Omental fat pad (tissue), 4 donors: ENCODE data around the gene PAX5. TPM values are rescaled to one million over a fixed set of nuclear protein-coding genes. Genes with fewer than 3 reads are reported as not detected.
"Not testable (repeated sequence)": the region's sequence is repeated elsewhere in the genome, so short reads cannot be mapped to it uniquely, and the experiment has no call there.

Experiments used
- ATAC-seq: fragments of 150-250 bp; one replicate; pipeline ENCODE4 v1.9.1; 2016; ENCODE audit warnings: mild to moderate bottlenecking, moderate library complexity; ENCODE audit not compliant: low FRiP score
- DNase-seq: peaks from one replicate; pipeline ENCODE4 v3.0.0-alpha.2; 2019; ENCODE audit warnings: low spot score
- total RNA-seq, 4 donors: library from RNA; depleted of rRNA; stranded (reverse); fragments of >200 nt; gene quantifications; one replicate each; pipeline ENCODE4 v1.1.0, GENCODE V29; 2016
- TF ChIP-seq, protein P1 (sequence below), 3 donors: fragments of 450-650 bp; IDR thresholded peaks; one replicate each; pipeline ENCODE4 v1.5.1; 2016 to 2017; ENCODE audit warnings: antibody characterized with exemption in 3 of 3, mild to moderate bottlenecking in 3 of 3, moderate library complexity in 2 of 3

Gene PAX5
- total RNA-seq: 1 to 10 TPM in 1 of 4 donors, under 1 TPM in 2, not detected in 1; 0.09 to 1.2 (median 0.24) TPM

DNA sequence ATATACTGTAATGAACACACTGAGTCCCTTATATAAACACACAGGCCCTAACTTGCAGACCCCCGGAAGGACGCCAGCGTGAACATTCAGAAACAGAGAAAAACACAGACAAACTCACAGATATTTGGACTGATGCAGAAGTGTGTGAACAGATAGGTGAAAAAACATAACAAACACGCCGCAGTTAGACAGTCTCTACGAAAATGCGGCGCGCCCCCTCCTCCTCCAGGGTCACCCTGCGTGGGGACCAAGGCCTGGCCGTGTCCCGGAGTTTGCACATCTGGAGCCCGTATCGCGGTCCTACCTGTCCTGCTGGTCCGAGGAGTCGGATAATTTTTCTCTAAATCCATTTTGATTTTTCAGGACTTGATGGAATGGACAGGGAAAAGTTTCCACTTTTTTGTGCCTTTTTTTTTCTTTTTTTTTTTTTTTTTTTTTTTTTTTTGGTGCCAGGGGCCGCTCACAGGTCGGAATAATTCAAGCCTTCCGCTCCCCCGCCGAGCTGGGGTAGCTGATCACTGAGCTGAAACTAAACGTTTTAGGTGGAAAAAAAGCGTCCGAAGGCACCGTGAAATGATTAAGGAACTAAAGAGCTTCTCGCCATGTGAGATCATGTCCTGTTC, at the start of gene PAX5:
Gene PAX5 (minus strand): TSS at position 587 of the 623 bp plus-strand sequence. CDS start 237 bp downstream, at position 350.
- DNase-seq: no peak
- ATAC-seq: no peak
- TF ChIP-seq, protein P1, sequence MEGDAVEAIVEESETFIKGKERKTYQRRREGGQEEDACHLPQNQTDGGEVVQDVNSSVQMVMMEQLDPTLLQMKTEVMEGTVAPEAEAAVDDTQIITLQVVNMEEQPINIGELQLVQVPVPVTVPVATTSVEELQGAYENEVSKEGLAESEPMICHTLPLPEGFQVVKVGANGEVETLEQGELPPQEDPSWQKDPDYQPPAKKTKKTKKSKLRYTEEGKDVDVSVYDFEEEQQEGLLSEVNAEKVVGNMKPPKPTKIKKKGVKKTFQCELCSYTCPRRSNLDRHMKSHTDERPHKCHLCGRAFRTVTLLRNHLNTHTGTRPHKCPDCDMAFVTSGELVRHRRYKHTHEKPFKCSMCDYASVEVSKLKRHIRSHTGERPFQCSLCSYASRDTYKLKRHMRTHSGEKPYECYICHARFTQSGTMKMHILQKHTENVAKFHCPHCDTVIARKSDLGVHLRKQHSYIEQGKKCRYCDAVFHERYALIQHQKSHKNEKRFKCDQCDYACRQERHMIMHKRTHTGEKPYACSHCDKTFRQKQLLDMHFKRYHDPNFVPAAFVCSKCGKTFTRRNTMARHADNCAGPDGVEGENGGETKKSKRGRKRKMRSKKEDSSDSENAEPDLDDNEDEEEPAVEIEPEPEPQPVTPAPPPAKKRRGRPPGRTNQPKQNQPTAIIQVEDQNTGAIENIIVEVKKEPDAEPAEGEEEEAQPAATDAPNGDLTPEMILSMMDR (IDR thresholded peaks at IDR 0.05): no peak

DNA sequence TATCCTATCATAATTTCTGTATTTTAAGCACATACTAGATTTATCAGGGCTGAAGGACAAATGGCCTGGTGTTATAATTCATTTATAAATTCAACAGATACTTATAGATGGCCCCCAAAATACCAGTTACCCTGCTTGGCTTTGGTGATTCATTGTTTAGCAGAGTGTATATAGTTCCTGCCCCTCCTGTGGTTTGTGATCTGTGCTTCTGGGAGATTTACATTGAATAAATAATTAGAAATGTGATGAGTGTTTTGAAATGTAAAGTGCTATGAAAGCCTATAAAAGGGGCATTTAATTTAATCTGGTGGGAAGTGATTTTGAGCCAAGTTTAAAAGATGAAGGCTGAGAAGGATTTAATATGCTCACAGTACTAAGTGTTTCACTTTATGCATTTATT, 49.6 kb upstream of the PAX5 start:
- TF ChIP-seq, protein P1 (IDR thresholded peaks at IDR 0.05): no peak
- no peak for ATAC-seq
- DNase-seq: no peak

DNA sequence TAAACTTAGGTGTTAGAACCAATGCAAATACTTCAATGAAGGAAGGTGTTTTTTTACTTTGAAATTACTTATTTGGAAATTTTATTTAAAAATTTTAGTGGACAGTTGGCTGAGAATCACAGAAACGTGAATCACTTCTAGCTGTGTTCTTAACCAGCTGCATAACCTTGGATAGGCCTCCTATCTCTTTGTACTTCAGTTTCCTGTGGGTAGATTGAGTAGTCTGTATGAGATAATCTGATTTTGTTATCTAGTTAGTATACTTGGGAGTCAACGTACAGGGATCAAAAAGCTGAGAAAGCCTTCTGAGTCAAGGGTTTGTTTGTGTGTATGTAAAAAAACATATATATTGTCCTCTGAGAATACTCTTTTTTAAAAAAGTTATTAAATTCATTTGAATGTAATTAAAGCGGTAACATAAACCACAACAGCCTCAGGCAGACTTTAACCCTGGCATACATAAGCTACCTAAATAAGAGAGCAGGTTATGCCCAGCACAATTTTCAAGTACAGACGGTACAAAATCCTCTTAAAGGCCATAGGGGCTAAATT, 48.2 kb upstream of the PAX5 start:
- DNase-seq (no peak), ATAC-seq (no peak)
- TF ChIP-seq, protein P1 (IDR thresholded peaks at IDR 0.05): no peak

DNA sequence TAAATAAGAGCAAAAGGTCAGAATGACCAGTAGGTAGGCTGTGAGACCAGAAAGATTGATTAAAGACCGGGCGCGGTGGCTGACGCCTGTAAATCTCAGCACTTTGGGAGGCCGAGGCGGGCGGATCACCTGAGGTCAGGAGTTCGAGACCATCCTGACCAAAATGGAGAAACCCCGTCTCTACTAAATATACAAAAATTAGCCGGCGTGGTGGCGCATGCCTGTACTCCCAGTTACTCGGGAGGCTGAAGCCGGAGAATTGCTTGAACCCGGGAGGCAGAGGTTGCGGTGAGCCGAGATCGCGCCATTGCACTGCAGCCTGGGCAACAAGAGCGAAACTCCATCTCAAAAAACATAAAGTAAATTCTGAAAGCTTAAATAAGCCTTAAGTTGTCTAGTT, 47.4 kb upstream of the PAX5 start:
- not testable (repeated sequence) for DNase-seq, ATAC-seq

DNA sequence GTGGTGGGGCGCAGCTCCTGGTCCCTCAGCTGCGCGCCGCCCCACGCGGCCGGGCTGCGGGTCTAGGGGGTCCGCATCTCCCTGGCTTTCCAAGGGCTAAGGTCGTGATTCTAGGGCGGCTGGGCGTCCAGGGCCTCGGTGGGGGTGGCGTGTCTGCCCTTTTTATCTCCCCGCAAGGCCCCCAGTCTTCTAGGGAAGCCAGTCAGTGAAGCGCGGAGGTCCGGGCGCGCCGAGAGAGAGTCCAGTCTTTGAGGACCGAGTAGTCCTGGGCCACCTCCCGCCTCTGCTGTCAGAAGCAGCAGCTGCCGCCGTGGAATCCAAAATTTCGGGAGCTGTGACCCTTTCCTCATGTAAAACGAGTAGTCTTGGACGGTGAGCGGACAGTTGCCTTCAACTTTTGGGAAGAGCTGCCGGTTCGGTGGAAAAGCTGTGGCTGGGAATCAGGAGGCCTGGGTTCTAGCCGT, 46.1 kb upstream of the PAX5 start:
- peak; percentile 27 for DNase-seq
- ATAC-seq: peak; percentile 71

DNA sequence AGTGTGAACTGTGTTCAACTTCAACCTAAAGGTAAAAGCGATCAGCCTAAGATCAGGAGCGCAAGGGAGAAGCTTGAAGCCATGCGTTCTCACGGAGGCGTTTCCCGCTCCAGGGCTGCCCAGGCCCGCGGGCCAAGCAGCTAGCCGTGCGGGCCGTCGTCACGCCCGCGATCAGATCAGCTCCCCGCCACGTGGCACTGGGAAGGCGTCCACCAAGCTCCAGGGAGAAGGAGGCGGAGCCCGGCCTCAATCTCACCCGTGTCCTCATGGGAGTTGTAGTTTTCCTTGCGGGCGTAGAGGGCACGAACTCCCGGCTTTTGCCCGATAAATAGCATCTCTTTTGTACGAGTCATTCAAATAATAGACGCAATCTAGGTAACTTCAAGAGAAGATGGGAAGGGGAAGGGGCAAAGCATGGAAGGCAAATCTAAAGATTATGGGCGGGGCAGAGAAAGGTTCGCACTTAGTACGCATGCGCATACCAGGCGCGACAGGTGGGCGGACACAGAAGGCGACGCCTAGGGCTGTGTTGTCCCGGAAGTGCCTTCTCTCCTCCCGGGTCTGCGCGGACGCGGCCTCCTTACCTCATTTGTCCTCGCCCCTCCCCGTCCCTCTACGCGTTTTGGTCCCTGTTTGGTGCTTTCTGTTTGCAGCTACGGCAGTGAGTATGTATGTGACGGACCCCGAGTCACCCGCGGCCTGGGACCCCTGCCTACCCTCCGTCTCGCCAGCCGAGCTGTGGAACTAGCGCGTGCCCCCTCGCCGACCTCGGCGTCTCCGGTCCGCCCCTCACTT, 45.5 kb upstream of the PAX5 start:
- TF ChIP-seq, protein P1 (IDR thresholded peaks at IDR 0.05): no peak
- DNase-seq: peak; percentile 70
- peak; percentile 98 for ATAC-seq

DNA sequence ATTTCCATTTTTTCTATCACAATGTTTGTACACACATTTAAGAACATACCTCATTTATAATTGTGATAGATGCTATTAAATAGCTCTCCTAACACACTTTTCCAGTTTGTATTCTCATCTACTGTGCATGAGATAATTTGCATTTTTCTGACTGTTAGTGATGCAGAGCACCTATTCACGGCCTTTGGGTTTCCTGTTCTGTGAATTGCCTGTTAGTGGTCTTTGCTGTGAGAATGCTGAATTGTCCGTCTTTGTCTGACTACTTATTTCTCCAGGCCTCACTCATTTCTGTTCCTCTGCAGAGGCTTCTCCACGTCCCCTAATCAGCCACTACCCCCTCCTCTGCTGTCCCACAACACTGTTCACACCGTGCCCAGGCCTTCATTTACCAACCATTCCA, 40.7 kb upstream of the PAX5 start:
- DNase-seq, ATAC-seq: not testable (repeated sequence)

DNA sequence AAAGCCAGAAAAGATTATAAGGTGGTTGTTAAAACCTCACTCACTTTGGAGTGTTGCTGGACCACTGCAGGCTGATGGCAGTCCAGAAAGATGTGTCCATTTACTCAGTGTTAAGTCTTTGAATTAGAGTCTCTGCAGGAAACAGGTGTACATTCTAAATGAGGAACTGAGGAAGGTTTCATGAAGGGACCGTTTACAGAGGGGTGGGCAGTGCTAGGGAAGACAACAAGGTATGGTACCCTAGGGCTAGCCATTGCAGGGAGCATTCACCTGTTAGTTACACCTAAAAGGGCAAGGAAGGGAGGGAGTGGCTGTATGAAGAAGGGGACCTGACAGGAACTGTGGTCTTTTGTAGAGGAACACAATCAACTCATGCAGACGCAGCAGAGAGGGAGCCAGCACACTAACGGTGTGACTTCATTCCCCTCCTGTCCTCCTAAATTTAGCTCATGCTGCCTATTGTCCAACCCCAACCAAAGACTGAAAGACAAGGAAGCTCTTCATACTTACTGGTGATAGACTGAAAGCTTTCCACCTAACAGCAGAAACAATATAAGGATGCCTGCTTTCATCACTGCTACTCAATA, 32.2 kb upstream of the PAX5 start:
- DNase-seq (no peak), ATAC-seq (no peak)
- TF ChIP-seq, protein P1 (IDR thresholded peaks at IDR 0.05): no peak
